Gastrocnemius medialis (tissue), 4 donors: ENCODE measurements around the gene DNM2.

Experiments used
- CTCF ChIP-seq, 5 experiments: fragments of 450-650 bp in 3 of 5; fragments of 200-600 bp in 2 of 5; sonication (generic) in 2 of 5; IDR thresholded peaks in 4 of 5; conservative IDR thresholded peaks in 1 of 5; 1 replicate in 4 of 5; 2 replicates in 1 of 5; pipeline ENCODE4 v1.5.1; 2016 to 2019; ENCODE audit warnings: antibody characterized with exemption in 5 of 5, mild to moderate bottlenecking in 3 of 5, moderate library complexity in 3 of 5
- POLR2A ChIP-seq, 2 donors: fragments of 450-650 bp; IDR thresholded peaks; one replicate each; pipeline ENCODE4 v1.6.1; 2017; ENCODE audit warnings: antibody characterized with exemption in 2 of 2, mild to moderate bottlenecking in 2 of 2, moderate library complexity in 2 of 2

GRCh38 chr19:10874024-10874423 is 156.1 kb downstream of the DNM2 start:
- no peak for TF ChIP-seq CTCF (IDR thresholded peaks at IDR 0.05 in 4 of 5, conservative IDR thresholded peaks at IDR 0.05 in 1 of 5)
- TF ChIP-seq POLR2A (IDR thresholded peaks at IDR 0.05), result no peak
